Naive thymus-derived CD8-positive, alpha-beta T cell (primary cell): ENCODE results near the gene GPR162. TPM values are rescaled to one million over a fixed set of nuclear protein-coding genes. Genes with fewer than 3 reads are reported as not detected.
"Not testable (repeated sequence)": the region's sequence is repeated elsewhere in the genome, so short reads cannot be mapped to it uniquely, and the experiment has no call there.

Source experiments
- ATAC-seq, 2 donors: fragments of 150-1000 bp; cut with Tn5 transposase in 1 of 2; sonication (Bioruptor Pico), chemical (Tn5 transposase) in 1 of 2; 1 replicate in 1 of 2; 2 replicates in 1 of 2; pipeline ENCODE4 v1.10.0; 2021; ENCODE audit warnings: mild to moderate bottlenecking in 2 of 2, moderate library complexity in 2 of 2
- POLR2A ChIA-PET: fragments of 350-600 bp; sonication (Branson Sonifier 250); formaldehyde crosslinking; loops from one replicate; lab custom pipeline; 2021; ENCODE audit warnings: antibody characterized with exemption; lab: Charles Lee
- DNase-seq, 10 donors: peaks; one replicate each; pipeline versions ENCODE4 v3.0.0 to v3.0.0-alpha.2; 2020 to 2022
- H3K27ac Mint-ChIP-seq, 10 donors: one replicate each; pipeline ENCODE4 v1.8.0; 2020 to 2022; ENCODE audit warnings: mild to moderate bottlenecking in 10 of 10, mixed read lengths in 10 of 10, moderate library complexity in 4 of 10, inconsistent platforms in 1 of 10
- H3K27me3 Mint-ChIP-seq, 5 donors: one replicate each; pipeline ENCODE4 v1.8.0; 2021 to 2022; ENCODE audit warnings: mixed read lengths in 5 of 5
- H3K36me3 Mint-ChIP-seq, 3 donors: one replicate each; pipeline ENCODE4 v1.8.0; 2020 to 2022; ENCODE audit warnings: mixed read lengths in 3 of 3, mild to moderate bottlenecking in 2 of 3, inconsistent platforms in 1 of 3
- H3K4me1 Mint-ChIP-seq, 4 donors: one replicate each; pipeline ENCODE4 v1.8.0; 2021 to 2022; ENCODE audit warnings: mixed read lengths in 4 of 4
- H3K4me3 Mint-ChIP-seq, 10 donors: one replicate each; pipeline ENCODE4 v1.8.0; 2020 to 2022; ENCODE audit warnings: mild to moderate bottlenecking in 10 of 10, mixed read lengths in 10 of 10, moderate library complexity in 6 of 10, inconsistent platforms in 1 of 10
- H3K9me3 Mint-ChIP-seq, 9 donors: one replicate each; pipeline ENCODE4 v1.8.0; 2020 to 2022; ENCODE audit warnings: mixed read lengths in 9 of 9, mild to moderate bottlenecking in 3 of 9, inconsistent platforms in 1 of 9, moderate library complexity in 1 of 9
- polyA plus RNA-seq, 3 donors: library from polyadenylated mRNA; unstranded; fragments of 300-500 nt; fragmentation: Illumina TruSeq; gene quantifications; one replicate each; pipeline ENCODE4 v1.2.3, GENCODE V29; 2021
- total RNA-seq, 8 experiments: library from RNA in 2 of 8; stranded (reverse) in 2 of 8; gene quantifications; one replicate each; pipeline ENCODE4 v1.2.3 and lab custom pipeline; 2021 to 2026

GPR162 gene
- total and polyA plus RNA-seq, 5 experiments from 2014 or later: not detected

DNA sequence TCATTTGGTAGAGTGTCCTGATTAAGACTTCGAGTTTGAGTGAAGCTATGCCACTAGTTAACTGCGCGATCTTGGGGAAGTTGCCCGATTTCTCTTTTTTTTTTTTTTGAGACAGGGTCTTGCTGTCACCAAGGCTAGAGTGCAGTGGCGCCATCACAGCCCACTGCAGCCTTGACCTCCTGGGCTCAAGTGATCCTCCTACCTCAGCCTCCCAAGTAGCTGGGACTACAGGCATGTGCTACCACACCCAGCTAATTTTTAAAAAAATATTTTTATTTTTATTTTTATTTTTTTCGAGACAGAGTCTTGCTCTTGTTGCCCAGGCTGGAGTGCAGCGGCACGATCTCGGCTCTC is 52.4 kb downstream of the GPR162 start:
- Mint-ChIP-seq H3K4me3 (peak overlapping the region; percentile 84 to 97 (median 90)), H3K36me3 (peaks cover 0 to 26% (median 0%) of the 10 kb centered on the region in 3 donors), H3K4me1 (peaks cover 31 to 47% (median 42%) of the 10 kb centered on the region in 4 donors), H3K27ac (peak overlapping the region; percentile 74 to 92 (median 86))
- ATAC-seq, H3K27me3 Mint-ChIP-seq, H3K9me3 Mint-ChIP-seq, DNase-seq: not testable (repeated sequence)
- POLR2A ChIA-PET: interaction anchor here (0.6 to 5.1 kb wide), 12 partner anchors 18 to 340 kb away, joined by 3 to 88 read pairs (median 14); partner anchors contain the start of genes C12orf57, ENO2, GAPDH and LRRC23

Other genes starting within 250 kb of the GPR162 start
- 100 to 1,000 TPM; 296 to 308 TPM for gene CHD4, start 214.4 kb upstream of the GPR162 start, total RNA-seq
- 10 to 100 TPM; 31.4 to 57.3 (median 56.9) TPM for gene CHD4, start 214.4 kb upstream of the GPR162 start, polyA plus RNA-seq
- gene LPAR5, start 185.9 kb upstream of the GPR162 start, total RNA-seq: 10 to 100 TPM; 16.6 to 18.9 TPM
- 10 to 100 TPM in 2 of 3 donors, 1 to 10 TPM in 1; 7.9 to 14.2 (median 12.2) TPM for gene LPAR5, start 185.9 kb upstream of the GPR162 start, polyA plus RNA-seq
- 10 to 100 TPM; 13.8 to 14.3 TPM for gene ACRBP, start 174.4 kb upstream of the GPR162 start, total RNA-seq
- under 1 TPM in 2 of 3 donors, not detected in 1; 0.43 to 0.50 TPM for gene ACRBP, start 174.4 kb upstream of the GPR162 start, polyA plus RNA-seq
- 10 to 100 TPM; 81.2 to 90.6 TPM for gene ING4, start 158.7 kb upstream of the GPR162 start, total RNA-seq
- 10 to 100 TPM; 89.5 to 99.6 (median 90.6) TPM for gene ING4, start 158.7 kb upstream of the GPR162 start, polyA plus RNA-seq
- gene ZNF384, start 132.4 kb upstream of the GPR162 start, total RNA-seq: 10 to 100 TPM; 90.5 to 94.8 TPM
- 10 to 100 TPM; 17.6 to 39.6 (median 26.3) TPM for gene ZNF384, start 132.4 kb upstream of the GPR162 start, polyA plus RNA-seq
- gene PIANP, start 121.0 kb upstream of the GPR162 start, total RNA-seq: 1 to 10 TPM in 1 of 2 experiments, under 1 TPM in 1; 0.41 to 1.2 TPM
- under 1 TPM in 2 of 3 donors, not detected in 1; 0.06 to 0.30 TPM for gene PIANP, start 121.0 kb upstream of the GPR162 start, polyA plus RNA-seq
- 10 to 100 TPM; 27.0 to 35.4 TPM for gene COPS7A, start 97.8 kb upstream of the GPR162 start, total RNA-seq
- gene COPS7A, start 97.8 kb upstream of the GPR162 start, polyA plus RNA-seq: 10 to 100 TPM; 34.9 to 42.4 (median 36.2) TPM
- 10 to 100 TPM; 87.6 to 98.9 TPM for gene MLF2, start 68.7 kb upstream of the GPR162 start, total RNA-seq
- 100 to 1,000 TPM in 2 of 3 donors, 10 to 100 TPM in 1; 98.5 to 133 (median 126) TPM for gene MLF2, start 68.7 kb upstream of the GPR162 start, polyA plus RNA-seq
- under 1 TPM in 1 of 2 experiments, not detected in 1; 0.55 TPM for gene PTMS, start 55.5 kb upstream of the GPR162 start, total RNA-seq
- 1 to 10 TPM in 1 of 3 donors, not detected in 2; 4.8 TPM for gene PTMS, start 55.5 kb upstream of the GPR162 start, polyA plus RNA-seq
- gene LAG3, start 49.3 kb upstream of the GPR162 start, total RNA-seq: under 1 TPM; 0.60 to 0.75 TPM
- gene LAG3, start 49.3 kb upstream of the GPR162 start, polyA plus RNA-seq: 10 to 100 TPM in 1 of 3 donors, under 1 TPM in 2; 0.47 to 14.5 (median 0.59) TPM
- 1 to 10 TPM; 1.4 to 1.5 TPM for gene CD4, start 32.3 kb upstream of the GPR162 start, total RNA-seq
- gene CD4, start 32.3 kb upstream of the GPR162 start, polyA plus RNA-seq: 1 to 10 TPM in 1 of 3 donors, under 1 TPM in 2; 0.39 to 1.3 (median 0.53) TPM
- 1 to 10 TPM; 8.6 to 9.7 TPM for gene P3H3, start 6.6 kb downstream of the GPR162 start, total RNA-seq
- under 1 TPM; 0.42 to 0.73 (median 0.67) TPM for gene P3H3, start 6.6 kb downstream of the GPR162 start, polyA plus RNA-seq
- gene GNB3, start 19.1 kb downstream of the GPR162 start, total RNA-seq: 1 to 10 TPM; 3.8 to 5.6 TPM
- not detected for gene GNB3, start 19.1 kb downstream of the GPR162 start, polyA plus RNA-seq
- 1 to 10 TPM; 2.6 to 2.7 TPM for gene CDCA3, start 29.5 kb downstream of the GPR162 start, total RNA-seq
- gene CDCA3, start 29.5 kb downstream of the GPR162 start, polyA plus RNA-seq: 1 to 10 TPM in 1 of 3 donors, under 1 TPM in 1, not detected in 1; 0.50 to 1.4 TPM
- 10 to 100 TPM; 72.7 to 78.9 TPM for gene USP5, start 30.3 kb downstream of the GPR162 start, total RNA-seq
- 10 to 100 TPM; 55.3 to 69.2 (median 56.7) TPM for gene USP5, start 30.3 kb downstream of the GPR162 start, polyA plus RNA-seq
- 100 to 1,000 TPM; 159 to 163 TPM for gene TPI1, start 45.7 kb downstream of the GPR162 start, total RNA-seq
- gene TPI1, start 45.7 kb downstream of the GPR162 start, polyA plus RNA-seq: 100 to 1,000 TPM; 372 to 497 (median 479) TPM
- gene SPSB2, start 51.5 kb downstream of the GPR162 start, total RNA-seq: 10 to 100 TPM; 22.0 to 23.3 TPM
- 10 to 100 TPM; 10.1 to 10.6 (median 10.2) TPM for gene SPSB2, start 51.5 kb downstream of the GPR162 start, polyA plus RNA-seq
- 10 to 100 TPM; 10.1 to 10.5 TPM for gene LRRC23, start 83.0 kb downstream of the GPR162 start, total RNA-seq
- gene LRRC23, start 83.0 kb downstream of the GPR162 start, polyA plus RNA-seq: 1 to 10 TPM; 4.7 to 9.9 (median 8.8) TPM
- 100 to 1,000 TPM; 141 to 144 TPM for gene ENO2, start 92.8 kb downstream of the GPR162 start, total RNA-seq
- 10 to 100 TPM; 19.4 to 29.2 (median 19.7) TPM for gene ENO2, start 92.8 kb downstream of the GPR162 start, polyA plus RNA-seq
- gene ATN1, start 106.1 kb downstream of the GPR162 start, total RNA-seq: 10 to 100 TPM; 25.7 to 30.3 TPM
- gene ATN1, start 106.1 kb downstream of the GPR162 start, polyA plus RNA-seq: 1 to 10 TPM in 2 of 3 donors, under 1 TPM in 1; 0.35 to 1.4 (median 1.1) TPM
- gene RNU7-1, start 122.0 kb downstream of the GPR162 start, total RNA-seq: not detected
- gene RNU7-1, start 122.0 kb downstream of the GPR162 start, polyA plus RNA-seq: not detected
- 100 to 1,000 TPM; 518 to 519 TPM for gene C12orf57, start 122.2 kb downstream of the GPR162 start, total RNA-seq
- 100 to 1,000 TPM; 329 to 399 (median 366) TPM for gene C12orf57, start 122.2 kb downstream of the GPR162 start, polyA plus RNA-seq
- gene PTPN6, start 129.5 kb downstream of the GPR162 start, total RNA-seq: 100 to 1,000 TPM; 235 to 247 TPM
- gene PTPN6, start 129.5 kb downstream of the GPR162 start, polyA plus RNA-seq: 100 to 1,000 TPM; 182 to 425 (median 260) TPM
- 100 to 1,000 TPM; 159 to 173 TPM for gene PHB2, start 148.8 kb downstream of the GPR162 start, total RNA-seq
- 100 to 1,000 TPM in 2 of 3 donors, 10 to 100 TPM in 1; 97.0 to 115 (median 108) TPM for gene PHB2, start 148.8 kb downstream of the GPR162 start, polyA plus RNA-seq
- gene EMG1, start 149.1 kb downstream of the GPR162 start, total RNA-seq: 10 to 100 TPM; 71.1 to 72.5 TPM
- 10 to 100 TPM; 59.7 to 66.4 (median 64.7) TPM for gene EMG1, start 149.1 kb downstream of the GPR162 start, polyA plus RNA-seq
- gene LPCAT3, start 196.7 kb downstream of the GPR162 start, total RNA-seq: 10 to 100 TPM; 17.0 to 18.5 TPM
- 10 to 100 TPM; 17.0 to 22.7 (median 19.9) TPM for gene LPCAT3, start 196.7 kb downstream of the GPR162 start, polyA plus RNA-seq
- gene C1S, start 238.9 kb downstream of the GPR162 start, total RNA-seq: 1 to 10 TPM; 2.3 to 3.3 TPM
- gene C1S, start 238.9 kb downstream of the GPR162 start, polyA plus RNA-seq: under 1 TPM in 1 of 3 donors, not detected in 2; 0.15 TPM